K562 (cell line): ENCODE measurements around the gene SYMPK. TPM values are rescaled to one million over a fixed set of nuclear protein-coding genes. Genes with fewer than 3 reads are reported as not detected.

Source experiments
- BHLHE40 ChIP-seq: IDR thresholded peaks from 2 replicates; pipeline ENCODE4 v1.6.1; 2011; ENCODE audit warnings: low read length, improper control_type of control experiment
- BRD9 ChIP-seq: fragments of 450-650 bp; IDR thresholded peaks from 2 replicates; pipeline ENCODE4 v1.6.1; 2018; ENCODE audit warnings: low read depth; ENCODE audit not compliant: partially characterized antibody
- CBFB ChIP-seq: sonication (generic); formaldehyde crosslinking; IDR thresholded peaks from 2 replicates; pipeline ENCODE4 v1.4.0; 2020; ENCODE audit warnings: mild to moderate bottlenecking, missing genetic modification reagents
- CBX5 ChIP-seq: IDR thresholded peaks from 2 replicates; pipeline ENCODE4 v1.6.1; 2014; ENCODE audit warnings: low read depth, borderline replicate concordance
- FOXP1 ChIP-seq: sonication (generic); formaldehyde crosslinking; IDR thresholded peaks from 2 replicates; pipeline ENCODE4 v1.8.0; 2022; ENCODE audit warnings: mild to moderate bottlenecking, missing genetic modification reagents
- GABPB1 ChIP-seq: sonication (generic); formaldehyde crosslinking; IDR thresholded peaks from 2 replicates; pipeline ENCODE4 v1.8.0; 2022; ENCODE audit warnings: mild to moderate bottlenecking, missing genetic modification reagents
- HDAC6 ChIP-seq: IDR thresholded peaks from 2 replicates; pipeline ENCODE4 v1.6.1; 2012; ENCODE audit warnings: low read depth, mild to moderate bottlenecking, control low read depth, inconsistent platforms, low read length, moderate library complexity
- HMG20A ChIP-seq: fragments of 450-650 bp; formaldehyde crosslinking; conservative IDR thresholded peaks from 2 replicates; pipeline ENCODE4 v1.4.0; 2020; ENCODE audit warnings: mild to moderate bottlenecking, mixed read lengths
- JUNB ChIP-seq: fragments of 450-650 bp; formaldehyde crosslinking; conservative IDR thresholded peaks from 2 replicates; pipeline ENCODE4 v1.4.0; 2020; ENCODE audit warnings: mild to moderate bottlenecking
- KDM5B ChIP-seq: fragments of 200-600 bp; sonication (generic); IDR thresholded peaks from 2 replicates; pipeline ENCODE4 v1.6.1; 2012; ENCODE audit warnings: low read depth, mild to moderate bottlenecking, moderate library complexity, low read length, control low read depth, inconsistent platforms; ENCODE audit not compliant: insufficient replicate concordance
- LARP7 ChIP-seq: fragments of 450-650 bp; IDR thresholded peaks from 2 replicates; pipeline ENCODE4 v1.6.1; 2016
- LCOR ChIP-seq: sonication (generic); formaldehyde crosslinking; IDR thresholded peaks from 2 replicates; pipeline ENCODE4 v1.8.0; 2022; ENCODE audit warnings: mild to moderate bottlenecking, missing genetic modification reagents
- MCM2 ChIP-seq: fragments of 450-650 bp; IDR thresholded peaks from 2 replicates; pipeline ENCODE4 v1.6.1; 2017; ENCODE audit warnings: low read depth, mild to moderate bottlenecking
- MCM5 ChIP-seq: fragments of 450-650 bp; IDR thresholded peaks from 2 replicates; pipeline ENCODE4 v1.6.1; 2016; ENCODE audit warnings: low read depth
- MTA2 ChIP-seq: fragments of 450-650 bp; IDR thresholded peaks from 2 replicates; pipeline ENCODE4 v1.6.1; 2016; ENCODE audit warnings: low read depth
- NCOA2 ChIP-seq, 2 experiments: fragments of 450-650 bp; IDR thresholded peaks; 2 replicates each; pipeline ENCODE4 v1.6.1; 2018; ENCODE audit warnings: mild to moderate bottlenecking in 2 of 2, moderate library complexity in 1 of 2; ENCODE audit not compliant: partially characterized antibody in 2 of 2
- NR3C1 ChIP-seq: sonication (generic); formaldehyde crosslinking; IDR thresholded peaks from 2 replicates; pipeline ENCODE4 v1.8.1; 2022; ENCODE audit warnings: missing genetic modification reagents
- POLR2H ChIP-seq: IDR thresholded peaks from 2 replicates; pipeline ENCODE4 v1.6.1; 2016; ENCODE audit warnings: missing genetic modification characterization, low read depth, mild to moderate bottlenecking, control low read depth, missing compliant biosample characterization, moderate library complexity
- RFX5 ChIP-seq: IDR thresholded peaks from 2 replicates; pipeline ENCODE4 v1.6.1; 2011; ENCODE audit warnings: low read depth, mild to moderate bottlenecking, improper control_type of control experiment, low read length
- SAFB2 ChIP-seq: fragments of 200-400 bp; formaldehyde crosslinking; IDR thresholded peaks from 2 replicates; pipeline ENCODE4 v1.6.1; 2018; ENCODE audit warnings: borderline replicate concordance, low read length, low read depth, moderate library complexity; ENCODE audit not compliant: severe bottlenecking
- SRF ChIP-seq, 2 experiments: fragments of 250-450, 450-650 bp in 1 of 2; sonication (Bioruptor Pico) in 1 of 2; sonication (generic) in 1 of 2; formaldehyde crosslinking; IDR thresholded peaks; 2 replicates each; pipeline versions ENCODE4 v1.5.0 to v1.5.1; 2020 to 2022; ENCODE audit warnings: mild to moderate bottlenecking in 1 of 2, missing genetic modification reagents in 1 of 2
- TCF3 ChIP-seq: sonication (generic); formaldehyde crosslinking; IDR thresholded peaks from 2 replicates; pipeline ENCODE4 v1.4.0; 2020; ENCODE audit warnings: mild to moderate bottlenecking, missing genetic modification reagents
- TCF7L2 ChIP-seq: fragments of 150-350 bp; IDR thresholded peaks from 2 replicates; pipeline ENCODE4 v1.6.1; 2016; ENCODE audit warnings: low read depth, mild to moderate bottlenecking, low read length, moderate library complexity
- ZC3H8 ChIP-seq: fragments of 450-650 bp; IDR thresholded peaks from 2 replicates; pipeline ENCODE4 v1.6.1; 2017
- ZNF165 ChIP-seq: fragments of 250-450 bp; sonication (Bioruptor Pico); IDR thresholded peaks from 2 replicates; pipeline ENCODE4 v1.4.0; 2020; ENCODE audit warnings: borderline replicate concordance
- ZNF282 ChIP-seq: sonication (generic); formaldehyde crosslinking; IDR thresholded peaks from 2 replicates; pipeline ENCODE4 v1.8.1; 2023; ENCODE audit warnings: missing genetic modification reagents
- ZZZ3 ChIP-seq: fragments of 450-650 bp; IDR thresholded peaks from 2 replicates; pipeline ENCODE4 v1.6.1; 2016; ENCODE audit warnings: antibody characterized with exemption, mild to moderate bottlenecking, moderate library complexity
- polyA plus RNA-seq, 8 experiments: library from polyadenylated mRNA; depleted of rRNA in 4 of 8; stranded (reverse) in 5 of 8; unstranded in 3 of 8; fragments of >200 nt; fragmentation: Nextera tagmentation in 2 of 8; fragmentation: Illumina TruSeq in 1 of 8; extraction: Ambion mirVana in 2 of 8; extraction: Trizol in 1 of 8; gene quantifications; 2 replicates each; pipeline versions ENCODE4 v1.2.1 to v1.2.3, GENCODE V29; 2011 to 2014; ENCODE audit warnings: inconsistent platforms in 1 of 8, missing spikeins in 1 of 8
- total RNA-seq, 7 experiments: library from RNA; depleted of rRNA in 6 of 7; stranded (reverse); fragments of >200 nt in 6 of 7; fragmentation: Illumina TruSeq in 2 of 7; extraction: Trizol in 2 of 7; gene quantifications; 2 replicates each; pipeline versions ENCODE4 v1.2.1 to v1.2.3, GENCODE V29; 2011 to 2021; ENCODE audit warnings: low replicate concordance in 1 of 7
- TF ChIP-seq, protein P1 (sequence below), 3 experiments: fragments of 200-800 bp in 1 of 3; sonication (Bioruptor generic) in 1 of 3; sonication (generic) in 1 of 3; formaldehyde crosslinking in 1 of 3; IDR thresholded peaks; 2 replicates each; pipeline versions ENCODE4 v1.6.1 to v1.8.0; 2016 to 2022; ENCODE audit warnings: mild to moderate bottlenecking in 2 of 3, missing compliant biosample characterization in 2 of 3, missing genetic modification characterization in 2 of 3, missing genetic modification reagents in 1 of 3
- TF ChIP-seq, protein P2 (sequence below), 2 experiments: fragments of 200-800 bp in 1 of 2; sonication (Bioruptor generic) in 1 of 2; sonication (generic) in 1 of 2; formaldehyde crosslinking in 1 of 2; IDR thresholded peaks in 1 of 2; conservative IDR thresholded peaks in 1 of 2; 2 replicates each; pipeline versions ENCODE4 v1.5.0 to v1.6.1; 2016 to 2020; ENCODE audit warnings: missing compliant biosample characterization in 1 of 2, missing genetic modification characterization in 1 of 2, missing genetic modification reagents in 1 of 2

Gene SYMPK
- total and polyA plus RNA-seq, 9 of the 15 experiments (the other 6 are each of a cell fraction or from before 2014, with no cell fraction given) = 0.73 to 95.5 (median 58.4) TPM

DNA sequence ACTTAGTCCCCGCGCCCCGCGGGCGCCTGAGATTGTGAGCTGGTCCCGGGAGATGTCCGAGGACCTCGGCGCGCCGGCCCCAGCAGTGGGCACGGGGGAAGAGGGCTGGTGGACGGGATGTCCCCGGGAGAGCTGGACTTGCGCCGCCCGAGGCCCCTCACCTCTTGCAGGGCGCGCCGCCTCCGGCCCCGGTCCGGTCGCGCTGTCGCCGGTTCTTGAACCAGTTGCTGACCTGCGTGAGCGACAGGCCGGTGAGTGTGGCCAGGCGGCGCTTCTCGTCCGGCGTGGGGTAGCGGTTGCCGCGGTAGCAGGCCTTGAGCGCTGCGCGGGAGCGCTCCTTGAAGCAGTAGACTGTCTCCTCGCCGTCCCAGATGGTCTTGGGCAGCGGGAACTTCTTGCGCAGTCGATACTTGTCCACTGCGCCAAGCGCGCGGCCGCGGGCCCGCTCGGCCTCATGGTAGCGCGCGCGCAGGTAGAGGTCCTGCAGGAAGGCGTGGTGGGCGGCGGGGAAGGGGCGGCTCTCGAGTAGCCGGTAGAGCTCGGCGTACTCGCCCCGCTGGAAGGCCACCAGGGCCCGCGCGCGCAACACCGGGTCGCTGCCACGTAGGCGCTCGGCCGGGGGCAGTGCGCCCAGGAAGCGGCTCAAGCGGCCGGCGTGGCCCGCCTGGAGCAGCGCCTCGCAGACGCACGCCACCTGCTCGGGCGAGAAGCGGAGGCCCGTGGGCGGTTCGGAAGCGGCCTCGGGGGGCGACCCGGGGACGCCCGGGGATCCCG is 94.9 kb downstream of the SYMPK start (continued):
- TF ChIP-seq KDM5B (no peak), RFX5 (no peak), ZC3H8 (no peak), HDAC6 (peak; percentile 85; the same call in 1 of the 2 replicates), GABPB1 (CRISPR knock-in tag) (0 out of 2 replicates have a peak, but pooled peaks have one; percentile 20), TCF3 (CRISPR knock-in tag) (no peak), ZNF165 (CRISPR knock-in tag) (no peak), POLR2H (no peak), MCM2 (no peak), NCOA2 (IDR thresholded peaks at IDR 0.05; ENCODE audit: partially characterized antibody in 2 of 2) (no peak), LARP7 (no peak), TCF7L2 (no peak), CBX5 (no peak), BRD9 (no peak), ZNF282 (CRISPR knock-in tag) (no peak), ZZZ3 (no peak), MTA2 (no peak), JUNB (CRISPR knock-in tag) (no peak), NR3C1 (CRISPR knock-in tag) (no peak), HMG20A (no peak), FOXP1 (peak; percentile 21; the same call in 1 of the 2 replicates), BHLHE40 (no peak), SAFB2 (no peak), CBFB (CRISPR knock-in tag) (no peak), SRF (CRISPR knock-in tag; IDR thresholded peaks at IDR 0.05) (no peak), LCOR (peak; percentile 75; the same call in 1 of the 2 replicates), MCM5 (no peak)
- TF ChIP-seq, protein P1, sequence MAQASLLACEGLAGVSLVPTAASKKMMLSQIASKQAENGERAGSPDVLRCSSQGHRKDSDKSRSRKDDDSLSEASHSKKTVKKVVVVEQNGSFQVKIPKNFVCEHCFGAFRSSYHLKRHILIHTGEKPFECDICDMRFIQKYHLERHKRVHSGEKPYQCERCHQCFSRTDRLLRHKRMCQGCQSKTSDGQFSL (CRISPR knock-in tag; IDR thresholded peaks at IDR 0.05) = no peak
- TF ChIP-seq, protein P1 (tag; IDR thresholded peaks at IDR 0.05) = no peak; a peak in 1 of 4 replicates
- TF ChIP-seq, protein P2, sequence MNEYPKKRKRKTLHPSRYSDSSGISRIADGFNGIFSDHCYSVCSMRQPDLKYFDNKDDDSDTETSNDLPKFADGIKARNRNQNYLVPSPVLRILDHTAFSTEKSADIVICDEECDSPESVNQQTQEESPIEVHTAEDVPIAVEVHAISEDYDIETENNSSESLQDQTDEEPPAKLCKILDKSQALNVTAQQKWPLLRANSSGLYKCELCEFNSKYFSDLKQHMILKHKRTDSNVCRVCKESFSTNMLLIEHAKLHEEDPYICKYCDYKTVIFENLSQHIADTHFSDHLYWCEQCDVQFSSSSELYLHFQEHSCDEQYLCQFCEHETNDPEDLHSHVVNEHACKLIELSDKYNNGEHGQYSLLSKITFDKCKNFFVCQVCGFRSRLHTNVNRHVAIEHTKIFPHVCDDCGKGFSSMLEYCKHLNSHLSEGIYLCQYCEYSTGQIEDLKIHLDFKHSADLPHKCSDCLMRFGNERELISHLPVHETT (CRISPR knock-in tag; conservative IDR thresholded peaks at IDR 0.05 in 1 of 2, IDR thresholded peaks at IDR 0.05 in 1 of 2) = no peak
